Measurements from ENCODE around the gene EMX1.
"Not testable (repeated sequence)": the region's sequence is repeated elsewhere in the genome, so short reads cannot be mapped to it uniquely, and the experiment has no call there.

The EMX1 gene

DNA sequence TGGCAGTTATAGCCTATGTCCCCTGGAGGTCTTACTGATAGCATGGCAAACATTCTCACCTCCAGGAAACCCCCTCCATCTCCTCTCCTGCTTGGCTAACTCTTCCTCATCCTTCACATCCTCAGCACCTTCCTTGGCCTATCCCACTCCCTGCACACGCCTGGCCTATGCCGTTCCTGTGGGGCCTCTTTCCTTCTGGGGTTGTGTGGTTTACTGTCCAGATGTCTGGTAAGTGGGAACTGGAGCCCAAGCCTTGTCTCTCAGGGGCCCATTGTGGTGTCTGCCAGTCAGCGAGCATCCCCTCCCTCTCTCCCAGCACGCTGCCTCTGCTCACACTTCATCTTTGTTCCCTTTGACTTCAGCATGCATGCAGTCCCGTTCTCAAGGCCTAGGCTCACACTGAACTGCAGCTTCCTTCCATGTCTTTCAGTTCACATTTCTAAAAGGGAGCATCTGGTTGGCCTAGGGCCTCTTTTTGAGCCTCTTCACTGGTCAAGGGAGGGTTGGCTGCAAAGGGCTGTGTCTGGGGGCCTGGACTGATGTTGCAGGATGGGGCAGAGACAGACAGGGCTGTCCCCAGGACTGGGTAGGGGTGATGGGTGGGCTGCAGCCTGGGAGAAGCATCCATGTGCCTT is 17.0 kb upstream of the EMX1 start:
- no peak for DNase-seq (ENCODE audit: low read depth in 2 of 2)

DNA sequence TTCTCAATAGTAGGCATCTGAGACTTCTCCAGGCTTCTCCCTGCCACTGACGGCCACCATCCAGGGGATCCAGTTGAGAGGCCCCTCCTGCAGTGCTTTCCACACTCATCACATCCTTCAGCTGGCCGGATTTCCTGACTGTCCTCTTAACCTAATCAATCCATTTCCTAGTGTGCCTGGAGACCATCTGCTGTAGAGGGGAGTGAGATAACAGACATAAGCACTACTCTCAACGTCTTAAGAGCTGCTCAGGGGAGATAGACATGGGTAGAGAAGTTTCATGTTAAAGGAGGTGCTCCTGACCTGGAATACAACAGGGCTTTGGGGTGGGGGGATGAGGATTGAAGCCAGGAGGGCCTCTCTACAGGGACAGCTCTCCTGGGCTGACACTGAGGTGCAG is 15.9 kb upstream of the EMX1 start:
- no peak for DNase-seq (ENCODE audit: low read depth in 2 of 2)

DNA sequence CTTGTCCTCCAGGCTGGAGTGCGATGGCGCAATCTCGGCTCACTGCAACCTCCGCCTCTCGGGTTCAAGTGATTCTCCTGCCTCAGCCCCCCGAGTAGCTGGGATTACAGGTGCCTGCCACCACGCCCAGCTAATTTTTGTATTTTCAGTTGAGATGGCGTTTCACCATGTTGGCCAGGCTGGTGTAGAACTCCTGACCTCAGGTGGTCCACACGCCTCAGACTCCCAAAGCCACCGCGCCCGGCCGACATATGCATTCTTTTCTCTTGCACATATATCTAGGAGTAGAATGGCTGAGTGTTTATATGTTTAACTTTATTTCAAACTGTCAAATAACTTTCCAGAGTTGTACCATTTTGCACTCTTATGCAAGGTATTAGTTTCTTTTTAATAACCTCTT is 9.9 kb upstream of the EMX1 start:
- DNase-seq (ENCODE audit: low read depth in 2 of 2): not testable (repeated sequence)

DNA sequence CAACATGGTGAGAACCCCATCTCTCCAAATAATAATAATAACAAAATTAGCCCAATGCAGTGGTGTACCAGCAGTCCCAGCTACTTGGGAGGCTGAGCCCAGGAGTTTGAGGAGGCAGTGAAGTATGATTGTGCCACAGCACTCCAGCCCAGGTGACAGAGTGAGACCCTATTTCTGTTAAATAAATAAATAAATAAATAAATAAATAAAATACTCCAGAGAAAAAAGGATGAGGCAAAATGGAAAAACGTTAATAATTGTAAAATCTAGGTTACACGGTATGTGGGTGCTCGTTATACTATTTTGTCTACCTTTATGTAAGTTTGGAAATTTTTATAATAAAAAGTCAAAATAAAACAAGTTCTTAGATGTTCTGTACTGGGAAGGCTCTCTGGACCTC is 8.6 kb upstream of the EMX1 start:
- DNase-seq (ENCODE audit: low read depth in 2 of 2): no peak

DNA sequence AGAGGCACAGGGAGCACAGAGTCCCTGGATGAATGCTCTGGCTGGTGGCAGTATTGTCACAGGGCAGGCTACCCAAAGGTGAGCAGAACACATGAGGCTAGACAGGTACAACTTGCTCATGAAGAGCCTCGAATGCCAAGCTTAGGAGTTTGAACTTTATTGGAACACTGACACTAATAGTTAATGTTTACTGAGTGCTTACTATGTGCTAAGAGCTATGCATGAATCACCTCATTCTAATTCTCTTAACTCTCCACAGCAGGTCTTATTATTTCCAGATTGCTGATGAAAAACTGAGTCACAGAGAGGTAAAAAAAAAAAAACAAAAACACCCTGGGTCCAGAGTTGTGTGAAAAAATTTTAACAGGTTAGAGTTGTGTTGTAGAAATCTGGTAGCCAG is 6.1 kb upstream of the EMX1 start:
- no peak for DNase-seq (ENCODE audit: low read depth in 2 of 2)

DNA sequence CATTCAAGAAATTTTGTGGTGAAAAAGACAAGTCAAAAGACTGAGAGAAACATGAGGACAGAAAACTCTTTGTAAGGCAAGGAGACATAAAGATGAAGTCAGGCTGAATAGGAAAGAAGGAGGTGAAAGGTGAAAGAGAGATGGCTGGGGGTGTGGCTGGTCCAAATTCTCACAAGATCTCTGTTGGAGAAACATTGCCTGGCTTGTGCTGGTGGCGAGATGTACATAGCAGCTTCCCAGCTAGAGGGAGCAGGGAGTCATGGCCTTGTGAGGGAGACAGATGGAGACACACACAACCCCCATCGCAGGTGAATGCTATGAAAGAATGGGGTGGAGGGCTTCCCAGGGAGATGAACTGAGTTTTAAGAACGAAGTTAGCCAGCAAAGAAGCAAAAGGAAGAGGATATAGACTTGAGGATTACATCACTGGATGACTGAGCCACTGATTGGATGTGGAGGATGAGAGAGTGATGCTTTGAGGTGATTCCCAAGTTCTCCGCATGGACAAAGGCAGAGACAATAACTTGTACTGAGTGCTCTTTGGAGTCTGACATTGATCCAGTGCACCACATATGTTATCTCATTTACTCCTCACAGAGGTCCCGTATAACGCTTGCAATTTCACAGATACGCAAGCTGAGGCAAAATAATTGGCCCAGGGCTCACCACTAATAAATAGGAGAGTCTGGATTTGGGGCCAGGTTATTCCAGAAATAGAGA is 3.7 kb upstream of the EMX1 start:
- no peak for DNase-seq (ENCODE audit: low read depth in 2 of 2)

DNA sequence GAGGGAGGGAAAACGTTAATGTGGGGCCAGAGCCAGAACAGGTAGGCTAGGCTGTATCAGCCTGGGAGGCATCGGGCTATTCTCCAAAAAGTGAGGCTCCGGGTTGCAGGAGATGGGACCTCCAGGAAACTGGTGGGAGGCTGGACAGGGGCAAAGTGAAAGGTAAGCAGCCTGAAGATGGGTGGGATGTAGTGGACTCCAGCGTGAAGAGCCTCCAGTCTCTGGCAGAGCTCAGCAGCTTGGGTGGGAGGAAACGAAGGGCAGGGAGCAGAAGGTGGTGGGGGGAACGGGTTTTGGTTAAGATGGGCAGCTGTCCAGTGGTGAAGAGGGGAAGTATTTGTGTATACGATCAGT is 3.1 kb upstream of the EMX1 start:
- no peak for DNase-seq (ENCODE audit: low read depth in 2 of 2)

DNA sequence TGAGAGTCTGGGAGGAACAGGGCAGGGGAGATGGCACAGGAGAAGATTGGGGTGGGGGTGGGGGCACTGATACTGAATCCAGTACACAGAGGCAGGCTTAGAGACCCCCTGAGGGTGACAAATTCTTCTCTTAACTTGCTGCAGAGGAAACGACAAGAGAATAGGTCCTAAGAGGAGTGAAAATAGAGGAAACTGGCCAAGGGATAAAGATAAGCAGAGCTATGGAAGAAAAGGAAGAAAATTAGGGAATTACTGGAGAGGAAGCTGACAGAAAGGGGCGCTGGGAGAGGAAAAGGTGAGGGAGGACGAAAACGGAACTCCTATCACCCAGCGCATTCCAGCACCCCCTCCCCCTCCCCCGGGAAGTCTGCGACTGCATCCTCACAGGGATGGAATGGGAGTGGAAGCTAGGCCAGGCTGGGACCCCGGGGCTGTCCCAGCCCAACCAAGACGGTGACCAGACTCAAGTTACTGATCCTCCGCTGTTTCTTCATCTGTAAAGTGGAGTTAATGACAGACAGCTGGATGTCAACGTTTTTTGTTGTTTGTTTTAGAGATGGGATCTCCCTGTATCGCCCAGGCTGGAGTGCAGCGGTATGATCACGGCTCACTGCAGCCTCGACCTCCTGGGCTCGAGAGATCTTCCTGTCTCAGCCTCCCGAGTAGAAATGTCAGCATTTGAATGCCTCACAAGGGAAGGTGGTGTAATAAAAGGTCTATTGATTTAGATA is 2.6 kb upstream of the EMX1 start:
- no peak for DNase-seq (ENCODE audit: low read depth in 2 of 2)

DNA sequence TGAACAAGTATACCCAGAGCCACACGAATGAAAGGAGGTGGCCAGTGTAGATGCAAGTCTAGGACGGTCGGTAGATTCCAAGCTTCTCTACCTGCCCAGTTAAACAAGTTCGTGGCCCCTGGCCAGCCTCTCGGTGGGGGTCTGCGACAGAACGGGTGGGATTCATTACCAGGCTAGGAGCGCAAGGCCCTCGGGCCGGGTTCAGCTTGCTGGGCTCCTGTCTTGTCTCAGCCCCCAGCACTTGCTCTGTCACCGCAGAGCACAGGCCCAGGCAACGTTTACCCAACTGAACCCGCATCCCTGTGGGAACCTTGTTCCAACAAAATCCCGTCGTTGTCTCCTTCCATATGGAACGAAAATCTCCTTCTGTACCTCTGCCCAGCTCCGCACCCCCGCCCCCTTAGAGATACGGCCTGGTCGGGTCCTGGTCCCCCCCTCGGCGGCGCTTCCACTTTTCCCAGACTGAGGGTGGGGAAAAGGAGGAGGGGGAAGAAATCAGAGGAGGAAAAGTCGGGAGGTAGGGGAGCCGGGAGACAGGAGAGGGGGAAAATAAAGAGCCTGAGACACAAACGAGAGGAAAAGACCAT is 1.9 kb upstream of the EMX1 start:
- DNase-seq (ENCODE audit: low read depth in 2 of 2): no peak

DNA sequence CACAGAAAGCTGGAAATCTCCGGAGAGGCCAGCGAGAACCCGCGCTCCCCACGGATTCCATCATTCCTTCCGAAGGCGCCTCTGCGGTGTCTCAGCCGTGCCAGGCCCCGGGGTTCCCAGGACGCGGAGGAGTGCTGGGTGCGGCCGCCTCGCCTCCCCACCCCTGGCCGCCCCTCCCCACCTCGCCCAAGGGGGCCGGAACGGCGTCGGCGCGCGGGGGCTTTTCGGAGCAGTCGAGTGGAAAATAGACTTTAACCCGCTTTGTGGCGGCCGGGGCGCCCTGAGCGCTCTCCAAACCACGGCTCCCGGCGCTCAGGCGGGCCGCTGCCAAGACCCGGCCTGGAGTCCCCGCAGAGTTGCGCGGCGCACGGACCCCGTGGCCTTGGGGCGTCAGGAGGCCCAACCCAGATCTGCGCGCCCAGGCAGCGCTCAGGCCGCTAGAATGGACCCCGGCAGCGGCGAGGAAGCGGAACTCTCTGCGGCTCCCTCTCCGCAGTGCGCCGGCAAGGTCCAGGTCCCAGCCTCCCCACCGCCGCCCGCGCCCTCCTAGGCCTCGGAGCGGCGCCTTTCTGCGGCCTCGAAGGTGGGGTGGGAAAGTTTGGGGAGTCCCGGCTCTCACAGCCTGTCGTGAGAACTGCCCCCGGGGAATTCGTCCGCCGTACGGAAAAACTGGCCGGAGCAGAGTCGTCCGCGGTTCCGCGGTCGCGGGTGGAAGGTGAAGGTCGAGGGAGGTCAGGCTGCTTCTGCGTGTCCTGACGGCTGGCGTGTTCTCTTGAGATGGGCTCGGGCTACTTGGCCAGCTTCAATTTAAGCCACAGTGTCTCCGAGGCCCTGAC is 1.2 kb upstream of the EMX1 start:
- DNase-seq (ENCODE audit: low read depth in 2 of 2): no peak

DNA sequence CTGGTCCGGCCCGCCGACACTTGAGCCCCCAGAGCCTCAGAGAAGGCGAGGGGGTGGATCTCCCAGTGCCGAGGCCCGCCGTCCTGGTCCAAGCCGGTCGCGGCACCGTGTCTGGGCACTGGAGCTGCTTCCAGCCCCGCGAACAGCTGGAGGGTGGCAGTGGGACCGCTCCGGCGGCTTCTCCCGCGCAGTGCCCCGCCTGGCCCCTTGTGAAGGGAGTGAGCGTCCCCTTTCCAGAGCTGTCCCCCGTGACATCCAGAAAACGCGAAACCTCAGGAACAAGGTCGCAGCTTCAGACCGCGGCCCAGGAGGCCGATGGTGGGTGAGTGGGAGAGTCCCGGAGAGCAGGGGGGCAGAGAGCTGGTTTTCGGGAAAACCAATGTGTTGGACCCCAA is 579 bp upstream of the EMX1 start:
- no peak for DNase-seq (ENCODE audit: low read depth in 2 of 2)

DNA sequence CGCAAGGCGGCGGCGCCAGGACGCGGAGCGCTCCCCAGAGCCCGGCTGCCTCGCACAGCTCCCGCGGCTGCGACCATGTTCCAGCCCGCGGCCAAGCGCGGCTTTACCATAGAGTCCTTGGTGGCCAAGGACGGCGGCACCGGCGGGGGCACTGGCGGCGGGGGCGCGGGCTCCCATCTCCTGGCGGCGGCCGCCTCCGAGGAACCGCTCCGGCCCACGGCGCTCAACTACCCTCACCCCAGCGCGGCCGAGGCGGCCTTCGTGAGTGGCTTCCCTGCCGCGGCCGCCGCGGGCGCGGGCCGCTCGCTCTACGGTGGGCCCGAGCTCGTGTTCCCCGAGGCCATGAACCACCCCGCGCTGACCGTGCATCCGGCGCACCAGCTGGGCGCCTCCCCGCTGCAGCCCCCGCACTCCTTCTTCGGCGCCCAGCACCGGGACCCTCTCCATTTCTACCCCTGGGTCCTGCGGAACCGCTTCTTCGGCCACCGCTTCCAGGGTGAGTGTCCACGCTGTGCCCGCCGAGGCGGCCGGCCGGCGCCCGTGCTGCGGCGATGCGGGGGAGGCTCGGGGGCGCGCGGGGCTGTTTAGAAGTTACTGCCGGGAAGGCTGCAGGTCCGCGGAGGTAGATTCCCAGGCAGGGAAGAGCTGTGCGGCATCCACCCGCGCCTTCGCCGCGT is 696 bp downstream of the EMX1 start:
- DNase-seq (ENCODE audit: low read depth in 2 of 2): no peak

DNA sequence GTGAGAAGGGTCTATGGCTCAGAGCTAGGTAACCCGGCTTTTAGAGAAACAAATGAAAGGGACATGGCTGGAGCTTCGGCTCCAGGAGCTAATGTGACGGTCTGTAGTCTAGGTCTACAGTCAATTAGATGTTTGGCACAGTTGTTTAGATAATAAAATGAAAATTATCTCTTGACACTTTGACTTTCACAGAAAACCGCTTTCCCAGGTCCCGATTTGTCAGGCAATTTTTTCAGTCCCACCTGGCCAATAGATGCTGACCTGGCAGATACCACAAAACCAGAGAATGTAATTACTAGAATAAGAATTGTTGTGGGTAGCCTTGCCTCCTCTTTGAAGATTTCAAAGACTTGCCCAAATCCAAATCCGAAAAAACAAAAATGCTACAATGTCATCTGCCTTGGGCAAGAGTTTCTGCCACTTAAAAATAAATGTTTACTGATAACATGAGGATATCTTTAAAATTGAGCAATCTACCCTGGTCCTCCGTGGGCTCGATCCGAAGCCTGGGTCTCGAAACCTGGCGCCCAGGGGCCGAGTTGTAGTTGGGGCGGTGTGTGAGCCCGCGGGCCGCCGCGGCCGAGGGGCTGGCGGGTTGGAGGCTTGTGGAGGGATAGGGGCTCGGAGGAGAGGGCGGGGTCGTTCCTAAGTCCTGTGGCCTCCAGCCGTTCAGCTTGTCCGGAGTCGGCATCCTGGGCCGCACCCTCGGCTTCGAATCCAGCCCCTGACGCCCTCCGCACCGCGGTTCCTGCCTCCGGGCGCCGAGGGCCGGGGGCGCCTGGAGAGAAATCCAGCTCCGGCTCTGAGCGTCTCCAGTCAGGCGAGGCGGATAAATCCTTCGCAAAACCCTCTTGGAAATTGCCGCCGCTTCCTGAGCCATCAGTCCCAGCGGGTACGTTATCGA is 2.3 kb downstream of the EMX1 start:
- no peak for DNase-seq (ENCODE audit: low read depth in 2 of 2)

DNA sequence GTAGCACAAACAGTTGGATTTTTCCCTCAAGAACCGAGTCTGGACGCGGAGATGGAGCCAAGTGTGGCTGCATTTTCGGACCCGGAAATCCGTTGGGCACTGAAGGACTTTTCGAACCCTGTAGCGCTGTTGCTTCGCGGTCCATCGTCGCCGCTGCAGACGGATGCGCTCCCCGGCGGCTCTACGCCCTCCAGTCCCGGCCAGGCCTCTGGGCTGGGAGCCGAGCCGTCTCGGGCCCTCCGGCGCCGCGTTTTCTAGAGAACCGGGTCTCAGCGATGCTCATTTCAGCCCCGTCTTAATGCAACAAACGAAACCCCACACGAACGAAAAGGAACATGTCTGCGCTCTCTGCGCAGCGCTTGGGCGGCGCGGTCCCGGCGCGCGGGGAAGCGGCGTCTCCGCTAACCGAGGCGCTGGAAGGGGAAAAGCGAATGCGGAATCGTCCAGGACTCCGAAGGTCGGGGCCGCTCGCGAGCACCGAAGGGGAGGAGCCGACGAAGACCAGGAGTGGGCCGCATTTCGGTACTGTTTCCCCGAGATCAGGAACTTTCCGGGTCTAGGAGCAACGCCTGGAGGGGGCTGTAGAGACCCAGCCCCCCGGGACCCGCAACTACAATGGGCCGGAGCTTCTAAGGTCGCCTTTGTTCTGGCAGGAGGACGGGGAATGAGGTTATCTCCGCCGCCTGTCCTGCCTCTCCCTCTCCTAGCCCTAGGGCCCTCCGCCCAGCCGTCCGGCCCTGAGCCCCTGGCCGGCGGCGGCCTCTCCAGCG is 3.2 kb downstream of the EMX1 start:
- no peak for DNase-seq (ENCODE audit: low read depth in 2 of 2)

DNA sequence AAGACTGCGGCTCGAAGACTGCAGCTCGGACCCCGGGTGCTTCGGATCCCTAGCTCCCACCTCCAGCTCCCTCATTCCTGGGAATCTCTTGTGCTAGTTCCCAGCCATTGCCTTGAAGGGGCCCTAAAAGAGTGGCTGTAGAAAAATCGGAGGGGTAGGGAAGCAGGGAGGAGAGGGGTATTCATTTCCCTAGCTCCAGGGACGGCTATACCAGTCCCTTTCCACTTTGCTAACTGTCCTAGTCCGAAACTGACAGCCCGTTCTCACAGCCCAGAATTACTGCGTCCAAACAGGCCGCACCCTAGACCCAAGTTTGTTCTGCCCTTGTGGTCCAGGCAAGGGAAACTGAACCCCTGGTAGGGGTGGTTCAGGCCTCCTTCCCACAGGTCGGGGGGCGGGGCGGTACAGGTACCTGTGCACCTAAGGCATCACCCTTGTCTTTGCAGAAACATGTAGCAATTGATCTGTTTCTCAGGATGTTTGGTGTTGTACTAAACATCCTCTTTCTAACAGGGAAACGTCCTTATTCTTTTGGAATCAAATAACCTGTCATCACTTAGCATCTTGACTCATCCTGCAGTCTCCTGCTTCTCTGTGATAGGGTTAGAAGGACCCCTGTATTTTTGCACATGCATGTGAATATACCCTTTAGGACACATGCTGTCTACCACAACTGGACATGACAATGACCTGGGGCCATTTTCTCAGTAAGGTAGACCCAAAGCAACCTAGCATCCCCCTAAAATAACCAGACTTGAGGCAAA is 4.0 kb downstream of the EMX1 start:
- no peak for DNase-seq (ENCODE audit: low read depth in 2 of 2)

DNA sequence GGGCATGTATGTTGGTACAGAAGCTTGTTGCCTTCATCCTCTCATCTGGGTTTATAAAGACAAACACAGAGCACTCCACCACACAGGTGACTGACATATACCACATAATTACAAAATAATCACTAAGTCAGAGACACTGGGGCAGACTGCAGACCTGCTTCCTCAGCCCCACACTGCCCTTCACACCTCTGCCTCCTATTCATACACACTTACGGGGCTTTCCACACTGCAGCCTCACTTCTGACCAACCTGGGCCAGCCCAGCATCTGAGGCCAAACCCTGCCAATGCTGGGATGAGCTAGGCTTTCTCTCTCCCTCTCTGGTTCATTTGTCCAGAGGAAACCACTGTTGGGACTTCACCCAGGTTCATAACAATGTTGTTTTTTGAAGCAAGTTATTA is 4.5 kb downstream of the EMX1 start:
- DNase-seq (ENCODE audit: low read depth in 2 of 2): no peak

DNA sequence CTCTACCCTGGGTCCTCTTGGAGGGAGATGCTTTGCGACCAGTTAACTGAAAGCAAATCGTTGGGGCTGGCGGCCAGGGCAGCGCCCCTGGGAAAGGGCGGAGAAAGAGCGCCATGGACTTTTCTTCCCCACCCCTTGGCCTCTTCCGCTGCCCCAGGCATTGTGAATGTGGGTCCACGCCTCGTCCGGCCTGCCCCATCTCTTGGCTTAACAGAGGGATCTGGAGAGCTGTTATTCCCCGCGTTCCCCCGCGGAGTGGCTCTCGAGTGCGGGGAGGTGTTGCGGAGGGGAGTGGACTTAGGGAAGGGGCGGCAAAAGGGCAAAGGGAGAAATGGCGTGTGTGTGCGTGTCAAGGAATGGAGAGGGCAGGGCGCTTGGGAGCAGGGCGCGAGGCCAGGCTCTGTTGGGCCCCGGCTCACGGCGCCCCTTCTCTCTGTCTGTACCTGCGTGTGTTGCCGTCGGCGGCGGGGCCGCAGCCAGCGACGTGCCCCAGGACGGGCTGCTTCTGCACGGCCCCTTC is 6.6 kb downstream of the EMX1 start:
- DNase-seq (ENCODE audit: low read depth in 2 of 2): no peak
